HG03378 (cell line): ENCODE measurements around the gene ENDOV.

Source experiments
- ATAC-seq: cut with Tn5 transposase; IDR thresholded peaks from one replicate; pipeline ENCODE4 v1.9.1; 2021; ENCODE audit warnings: mild to moderate bottlenecking, moderate library complexity; ENCODE audit not compliant: unreplicated experiment

Gene ENDOV

GRCh38 chr17:80480248-80480647, 65.3 kb downstream of the ENDOV start:
- ATAC-seq: no peak

GRCh38 chr17:80481284-80482057, 66.5 kb downstream of the ENDOV start:
- ATAC-seq: no peak

DNA sequence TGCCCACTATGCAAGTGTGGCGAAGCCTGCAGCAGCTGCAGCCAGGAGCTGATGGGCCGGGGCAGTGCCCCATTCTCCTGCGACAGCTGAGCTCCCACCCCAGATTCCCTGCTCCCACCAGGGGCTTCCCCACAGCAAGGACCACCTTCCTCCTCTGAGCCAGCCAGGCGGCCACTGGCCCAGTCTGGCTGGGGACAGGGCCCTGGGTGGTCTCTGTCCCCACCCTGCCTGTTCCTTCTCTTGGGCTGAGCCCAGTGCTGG, 67.0 kb downstream of the ENDOV start:
- ATAC-seq: no peak

- ATAC-seq: no peak
Measured at GRCh38 chr17:80482555-80483308, 67.8 kb downstream of the ENDOV start.

DNA sequence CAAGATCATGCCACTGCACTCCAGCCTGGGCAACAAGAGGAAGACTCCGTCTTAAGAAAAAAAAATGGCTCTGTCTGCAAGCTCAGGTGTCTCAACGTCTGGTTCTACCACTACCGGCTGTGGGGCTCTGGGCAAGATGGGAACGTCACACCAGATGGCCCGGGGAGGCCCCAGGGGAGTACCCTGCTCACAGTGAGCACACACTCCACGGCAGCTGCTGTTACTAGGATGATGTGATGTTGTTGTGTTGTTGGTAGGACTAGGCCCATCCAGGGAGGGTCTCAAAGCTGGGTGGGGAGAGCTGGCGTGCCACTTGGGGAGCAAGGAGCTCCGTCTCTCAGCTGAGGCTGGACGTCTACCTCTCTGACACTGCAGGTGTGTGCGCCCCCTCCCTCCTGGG, 70.9 kb downstream of the ENDOV start:
- no peak for ATAC-seq

DNA sequence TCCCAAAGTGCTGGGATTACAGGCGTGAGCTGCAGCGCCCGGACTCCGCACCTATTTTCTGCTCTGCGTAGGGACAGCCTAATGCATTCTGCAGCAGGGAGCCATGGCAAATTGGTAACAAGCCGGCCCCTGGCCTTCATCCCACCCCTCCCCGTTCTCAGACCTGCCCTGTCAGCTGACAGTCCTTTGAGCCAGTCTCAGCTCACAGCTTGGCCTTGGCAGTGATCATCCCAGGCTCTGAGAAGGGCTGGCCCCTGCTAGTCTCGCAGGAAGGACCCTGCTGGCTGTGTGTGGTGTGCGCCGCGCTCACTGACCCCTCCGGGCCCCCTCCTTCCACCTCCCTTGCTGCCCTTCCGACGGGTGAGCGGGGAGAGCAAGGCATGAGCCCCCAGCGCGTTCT, 71.7 kb downstream of the ENDOV start:
- ATAC-seq: no peak

DNA sequence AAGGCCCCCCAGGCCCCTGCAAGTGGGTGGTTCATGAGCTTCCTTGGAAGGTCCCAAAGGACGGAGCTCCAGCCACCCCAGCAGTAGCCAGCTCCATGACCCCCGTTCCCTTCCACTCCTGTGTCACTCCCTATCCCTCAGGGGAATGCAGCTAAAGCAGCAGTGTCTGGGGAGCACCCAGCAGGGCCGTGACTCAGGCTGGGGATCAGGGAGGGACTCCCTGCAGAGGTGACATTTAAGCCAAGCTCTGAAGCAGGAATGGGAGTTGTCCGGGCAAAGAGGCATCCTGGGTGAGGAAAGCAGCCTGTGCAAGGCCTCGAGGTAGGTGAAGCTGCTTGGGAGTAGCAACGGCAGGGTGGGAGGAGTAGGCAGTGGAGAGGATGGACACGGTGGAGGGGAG, 72.5 kb downstream of the ENDOV start:
- ATAC-seq: no peak
